ENCODE measurements around the gene TEX48.

Gene TEX48

DNA sequence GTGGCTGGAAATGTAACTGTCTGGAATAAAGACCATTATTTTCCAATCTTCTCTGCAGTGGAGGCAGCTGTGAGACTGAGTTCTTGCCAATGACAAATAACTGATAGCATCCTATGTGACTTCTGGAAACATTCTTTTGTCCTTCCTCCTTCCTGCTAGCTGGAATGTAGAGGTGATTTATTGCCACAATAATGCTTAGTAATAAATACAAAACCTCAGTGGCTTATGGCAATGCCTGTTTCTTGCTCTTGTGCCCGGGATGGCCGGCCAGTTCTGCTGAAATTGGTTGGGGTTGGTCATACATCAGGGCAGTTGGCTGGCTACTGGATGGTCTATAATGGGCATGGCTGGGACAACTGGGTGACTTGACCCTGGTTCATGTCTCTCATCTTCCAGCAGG, 12.2 kb upstream of the TEX48 start:
- no peak for DNase-seq (ENCODE audit: low read depth in 2 of 3, low spot score in 2 of 3)

DNA sequence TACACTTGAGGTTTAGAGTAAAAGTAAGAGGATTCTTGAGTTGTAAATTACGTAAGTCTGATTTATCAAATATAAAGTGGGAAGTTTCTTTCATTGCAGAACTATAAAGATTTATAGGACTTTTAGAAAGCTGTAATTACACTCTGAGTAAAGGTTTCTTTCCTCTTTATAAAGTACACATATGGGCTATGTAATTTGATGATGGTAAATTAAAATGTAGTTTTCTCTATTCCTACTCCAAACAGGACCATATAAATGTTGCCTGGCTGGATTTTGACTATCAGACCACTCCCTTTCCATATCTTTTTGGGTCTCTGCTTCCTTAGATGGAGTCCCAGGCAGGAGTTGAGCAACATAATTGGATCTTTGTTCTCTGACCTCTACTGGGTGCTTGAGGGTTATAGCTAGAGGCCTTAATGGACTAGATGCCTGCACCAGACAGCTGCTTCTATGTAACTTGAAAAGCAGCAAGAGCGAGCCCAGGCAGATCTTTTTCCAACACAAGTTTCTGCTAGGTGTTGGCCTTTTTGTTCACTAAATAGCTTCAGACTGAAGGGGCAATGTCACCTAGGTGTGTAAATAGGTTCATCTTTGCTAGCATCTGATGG, 11.4 kb upstream of the TEX48 start:
- no peak for DNase-seq (ENCODE audit: low read depth in 2 of 3, low spot score in 2 of 3)

DNA sequence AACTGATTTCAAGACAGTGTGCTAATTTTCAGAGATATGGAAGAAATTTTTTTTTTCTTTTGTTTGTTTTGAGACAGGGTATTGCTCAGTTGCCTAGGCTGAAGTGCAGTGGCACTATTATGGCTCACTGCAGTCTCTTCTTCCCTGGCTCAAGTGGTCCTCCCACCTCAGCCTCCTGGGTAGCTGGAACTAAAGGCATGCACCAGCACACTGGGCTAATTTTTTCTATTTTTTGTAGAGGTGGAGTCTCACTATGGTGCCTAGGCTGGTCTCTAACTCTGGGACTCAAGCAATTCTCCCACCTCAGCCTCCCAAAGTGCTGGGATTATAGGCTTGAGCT, 9.9 kb upstream of the TEX48 start:
- no peak for DNase-seq (ENCODE audit: low read depth in 2 of 3, low spot score in 2 of 3)

DNA sequence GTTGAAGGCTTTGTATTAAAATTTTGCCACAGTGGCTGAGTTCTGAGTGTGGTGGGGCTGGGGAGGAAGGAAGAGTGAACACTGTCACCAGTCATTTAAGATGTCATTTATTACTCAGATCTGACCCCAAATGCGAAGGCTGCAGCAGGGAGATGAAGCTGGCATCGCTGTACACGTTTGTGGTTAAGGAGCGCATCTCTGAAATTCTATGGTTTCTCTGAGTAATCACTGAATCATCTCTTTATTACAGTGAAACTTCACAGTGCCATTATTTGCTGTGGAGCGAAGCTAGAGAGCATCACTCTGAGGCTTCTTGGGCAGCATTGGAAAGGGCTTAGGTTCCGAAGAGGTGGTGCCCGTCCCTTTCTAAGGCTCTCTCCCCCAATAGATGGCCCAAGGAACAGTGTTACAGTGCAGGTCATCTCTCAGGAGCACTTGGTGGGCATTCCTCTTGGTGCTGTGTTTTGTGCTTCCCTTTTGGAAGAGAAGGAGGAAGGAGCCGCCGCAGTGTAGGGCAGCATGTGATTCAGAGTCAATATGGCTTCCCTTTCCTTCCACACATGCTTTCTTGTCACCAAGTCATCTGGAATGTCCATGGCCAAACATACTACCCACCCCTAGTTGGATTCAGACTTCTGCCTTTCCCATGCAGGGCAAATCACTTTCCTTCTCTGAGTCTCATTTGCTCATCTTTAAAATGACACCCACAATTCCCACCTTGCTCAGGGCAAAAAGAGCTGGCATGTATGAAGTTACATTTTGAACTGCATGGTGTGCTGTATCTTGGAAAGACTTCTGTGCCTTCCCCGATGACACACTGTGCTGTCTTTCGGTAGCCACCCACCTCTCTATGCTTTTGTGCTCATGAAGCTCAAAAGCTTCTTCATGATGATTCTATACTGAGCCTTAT, 9.3 kb upstream of the TEX48 start:
- DNase-seq (ENCODE audit: low read depth in 2 of 3, low spot score in 2 of 3) = peak in 1 of 3 experiments; percentile 57

DNA sequence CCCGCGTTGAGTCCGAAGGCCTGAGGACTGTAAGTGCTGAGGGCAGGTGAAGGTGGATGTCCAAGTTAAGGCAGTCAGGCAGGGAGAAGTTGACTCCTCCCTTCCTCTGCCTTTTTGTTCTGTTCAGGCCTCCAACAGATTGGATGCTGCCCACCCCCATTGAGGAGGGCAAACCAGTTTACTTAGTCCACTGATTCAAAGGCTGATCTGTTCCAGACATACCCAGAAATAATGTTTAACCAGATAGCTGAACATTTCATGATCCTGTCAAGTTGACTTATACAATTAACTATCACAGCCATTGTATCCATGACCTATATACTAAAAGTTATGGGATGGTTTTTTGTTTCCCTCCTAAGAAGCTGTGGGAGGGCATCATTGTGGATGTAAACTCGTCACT, 8.3 kb upstream of the TEX48 start:
- no peak for DNase-seq (ENCODE audit: low read depth in 2 of 3, low spot score in 2 of 3)

DNA sequence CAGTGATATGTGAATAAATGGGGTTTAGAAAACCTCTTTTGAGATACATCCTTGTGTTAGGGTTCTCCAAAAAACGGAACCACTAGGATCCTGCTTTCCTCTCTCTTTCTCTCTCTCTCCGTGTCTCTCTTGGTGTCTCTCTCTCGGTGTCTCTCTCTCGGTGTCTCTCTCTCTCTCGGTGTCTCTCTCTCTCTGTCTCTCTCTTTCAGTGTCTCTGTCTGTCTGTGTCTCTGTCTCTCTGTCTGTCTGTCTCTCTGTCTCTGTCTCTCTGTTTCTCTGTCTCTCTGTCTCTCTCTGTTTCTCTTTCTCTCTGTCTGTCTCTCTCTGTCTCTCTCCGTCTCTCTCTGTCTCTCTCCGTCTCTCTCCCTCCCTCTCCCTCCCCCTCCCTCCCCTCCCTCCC, 7.8 kb upstream of the TEX48 start:
- DNase-seq (ENCODE audit: low read depth in 2 of 3, low spot score in 2 of 3) = no peak

DNA sequence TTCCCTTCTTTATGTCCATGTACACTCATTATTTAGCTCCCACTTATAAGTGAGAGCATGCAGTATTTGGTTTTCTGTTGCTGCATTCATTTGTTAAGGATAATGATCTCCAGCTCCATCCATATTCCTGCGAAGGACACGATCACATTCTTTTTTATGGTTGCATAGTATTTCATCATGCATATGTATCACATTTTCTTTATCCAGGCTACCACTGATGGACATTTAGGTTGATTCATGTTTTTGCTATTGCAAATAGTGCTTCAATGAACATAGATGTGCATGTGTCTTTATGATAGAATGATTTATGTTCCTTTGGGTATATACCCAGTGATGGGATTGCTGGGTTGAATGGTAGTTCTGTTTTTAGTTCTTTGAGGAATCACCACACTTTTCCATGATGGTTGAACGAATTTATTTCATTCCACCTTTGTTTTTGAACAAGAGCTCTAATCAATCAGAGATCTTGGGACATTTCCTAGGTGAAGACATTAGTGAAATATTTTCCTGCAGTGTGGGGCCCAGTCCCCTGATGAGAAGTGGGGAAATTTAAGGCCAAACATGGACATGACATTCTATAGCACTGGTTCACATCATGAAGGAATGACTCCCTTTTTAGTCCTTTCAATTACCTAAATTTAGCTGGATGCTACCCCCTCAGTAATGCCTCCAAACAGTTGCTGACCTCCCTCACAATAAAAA, 7.1 kb upstream of the TEX48 start:
- no peak for DNase-seq (ENCODE audit: low read depth in 2 of 3, low spot score in 2 of 3)

DNA sequence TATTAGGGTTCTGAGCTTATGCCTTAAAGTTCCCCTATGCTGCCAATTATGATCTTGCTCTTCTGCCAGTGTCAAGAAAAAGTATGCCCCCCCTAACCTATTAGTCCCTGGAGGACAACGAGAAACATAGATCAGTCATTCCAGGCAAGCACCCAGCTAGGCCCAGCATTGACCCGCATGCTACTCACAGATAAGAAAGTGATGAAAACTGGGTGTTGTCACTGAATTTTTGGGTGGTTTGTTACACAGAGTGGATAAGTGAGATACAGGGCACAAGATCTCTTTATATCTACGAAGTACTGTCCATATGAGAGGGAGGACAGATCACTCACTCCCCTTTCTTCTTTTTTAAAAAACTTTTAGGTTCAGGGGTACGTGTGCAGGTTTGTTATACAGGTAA, 6.4 kb upstream of the TEX48 start:
- no peak for DNase-seq (ENCODE audit: low read depth in 2 of 3, low spot score in 2 of 3)

DNA sequence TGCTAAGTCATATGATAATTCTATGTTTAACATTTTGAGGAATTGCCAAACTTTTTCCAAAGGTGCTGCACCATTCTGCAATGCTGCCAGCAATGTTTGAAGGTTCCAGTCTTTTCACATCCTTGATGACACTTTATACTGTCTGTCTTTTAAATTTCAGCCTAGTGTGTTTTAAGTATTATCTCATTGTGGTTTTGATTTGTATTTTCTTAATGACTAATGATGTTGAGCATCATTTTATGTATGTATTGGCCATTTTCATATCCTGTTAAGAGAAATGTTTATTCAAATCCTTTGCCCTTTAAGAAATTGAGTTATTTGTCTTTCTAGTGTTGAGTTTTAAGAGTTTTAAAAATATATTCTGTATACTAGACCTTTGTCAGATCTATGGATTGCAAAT, 5.0 kb upstream of the TEX48 start:
- DNase-seq (ENCODE audit: low read depth in 2 of 3, low spot score in 2 of 3) = no peak

DNA sequence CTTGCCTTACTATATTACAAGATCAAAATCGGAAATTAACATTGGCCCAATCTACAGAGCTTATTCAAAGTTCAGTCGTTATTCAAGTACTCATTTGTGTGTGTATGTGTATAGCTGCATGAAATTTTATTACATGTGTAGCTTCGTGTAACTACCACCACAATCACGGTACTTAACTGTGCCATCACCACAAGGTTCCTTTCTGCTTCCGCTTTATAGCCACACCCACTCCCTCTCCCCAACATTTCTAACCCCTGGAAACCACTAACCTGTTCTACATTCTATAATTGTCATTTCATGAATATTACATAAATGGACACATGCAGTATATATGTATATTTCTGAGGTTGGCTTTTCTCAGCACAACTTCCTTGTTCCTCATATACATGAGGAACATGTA, 4.0 kb upstream of the TEX48 start:
- no peak for DNase-seq (ENCODE audit: low read depth in 2 of 3, low spot score in 2 of 3)

DNA sequence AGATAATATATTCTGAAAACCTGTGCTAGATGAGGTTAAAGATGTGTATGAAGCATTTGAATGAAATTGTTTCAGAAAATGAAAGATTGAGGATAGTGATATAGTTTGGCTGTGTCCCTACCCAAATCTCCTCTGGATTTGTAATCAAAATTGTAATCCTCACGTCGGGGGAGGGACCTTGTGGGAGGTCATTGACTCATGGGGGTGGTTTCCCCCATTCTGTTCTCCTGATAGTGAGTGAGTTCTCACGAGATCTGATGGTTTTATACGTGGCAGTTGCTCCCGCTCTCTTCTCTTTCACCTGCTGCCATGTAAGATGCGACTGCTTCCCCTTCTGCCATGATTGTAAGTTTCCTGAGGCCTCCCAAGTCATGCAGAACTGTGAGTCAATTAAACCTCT, 2.0 kb upstream of the TEX48 start:
- no peak for DNase-seq (ENCODE audit: low read depth in 2 of 3, low spot score in 2 of 3)

DNA sequence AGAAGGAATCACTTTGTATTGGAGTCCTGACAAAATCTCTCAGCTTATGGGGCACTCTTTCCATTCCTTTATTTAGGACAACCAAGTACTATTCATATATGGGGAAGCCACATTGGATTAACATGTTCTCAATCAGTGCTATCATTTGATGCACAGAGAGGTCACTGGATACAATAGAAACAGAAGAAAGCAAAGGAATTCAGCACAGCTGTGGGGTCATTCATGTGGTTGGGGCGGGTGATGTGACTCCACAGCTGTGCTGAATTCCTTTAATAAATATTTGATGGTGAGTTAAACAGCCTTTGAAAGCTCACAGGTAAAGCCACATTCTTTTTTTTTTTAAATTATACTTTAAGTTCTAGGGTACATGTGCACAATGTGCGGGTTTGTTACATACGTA, 854 bp upstream of the TEX48 start:
- DNase-seq (ENCODE audit: low read depth in 2 of 3, low spot score in 2 of 3) = no peak

DNA sequence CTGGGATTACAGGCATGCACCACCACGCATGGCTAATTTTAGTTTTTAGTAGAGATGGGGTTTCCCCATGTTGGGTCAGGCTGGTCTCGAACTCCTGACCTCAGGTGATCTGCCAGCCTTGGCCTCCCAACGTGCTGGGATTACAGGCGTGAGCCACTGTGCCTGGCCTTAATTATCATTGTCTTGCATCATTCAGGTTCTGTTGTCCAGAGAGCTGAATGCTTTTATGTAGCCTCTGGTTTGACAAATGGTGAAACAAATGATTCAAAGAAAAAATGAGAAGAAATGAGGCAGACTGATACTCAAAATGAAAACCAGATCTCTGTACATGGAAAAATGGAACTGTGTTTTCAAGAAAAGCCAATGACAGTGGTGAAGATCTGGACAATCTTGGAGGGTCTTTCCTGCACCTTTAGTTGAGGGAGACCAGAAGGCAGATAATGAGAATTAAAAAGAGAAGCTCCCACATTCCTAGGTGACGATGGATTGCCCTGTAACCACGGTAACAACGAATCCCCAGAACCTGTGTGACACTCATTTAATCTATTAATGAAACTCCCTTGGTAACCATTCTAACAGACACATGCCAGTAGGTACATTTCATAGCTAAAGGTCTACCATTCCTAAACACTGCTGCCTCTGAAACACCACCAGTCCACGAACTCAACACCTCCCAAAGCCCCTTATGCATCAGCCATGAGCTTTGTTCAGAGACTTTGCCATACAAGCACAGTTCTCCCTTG, 1.6 kb downstream of the TEX48 start:
- no peak for DNase-seq (ENCODE audit: low read depth in 2 of 3, low spot score in 2 of 3)

DNA sequence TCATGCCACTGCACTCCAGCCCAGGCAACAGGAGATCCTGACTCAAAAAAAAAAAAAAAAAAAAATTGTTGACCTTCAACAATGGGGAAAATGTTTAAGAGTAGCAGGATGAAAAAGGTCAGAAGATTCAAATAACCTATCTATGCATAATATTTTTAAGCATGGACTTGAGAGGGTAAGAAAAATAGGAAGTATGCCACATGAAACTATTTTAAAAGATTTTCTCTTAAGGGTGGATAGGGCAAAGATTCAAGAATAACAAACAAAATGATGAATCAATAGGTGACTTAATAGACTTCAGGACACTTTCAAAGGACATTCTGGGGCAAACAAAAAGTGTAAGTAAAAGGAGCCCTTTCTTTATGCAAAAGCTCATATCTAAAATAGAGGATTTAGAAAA, 3.2 kb downstream of the TEX48 start:
- no peak for DNase-seq (ENCODE audit: low read depth in 2 of 3, low spot score in 2 of 3)

DNA sequence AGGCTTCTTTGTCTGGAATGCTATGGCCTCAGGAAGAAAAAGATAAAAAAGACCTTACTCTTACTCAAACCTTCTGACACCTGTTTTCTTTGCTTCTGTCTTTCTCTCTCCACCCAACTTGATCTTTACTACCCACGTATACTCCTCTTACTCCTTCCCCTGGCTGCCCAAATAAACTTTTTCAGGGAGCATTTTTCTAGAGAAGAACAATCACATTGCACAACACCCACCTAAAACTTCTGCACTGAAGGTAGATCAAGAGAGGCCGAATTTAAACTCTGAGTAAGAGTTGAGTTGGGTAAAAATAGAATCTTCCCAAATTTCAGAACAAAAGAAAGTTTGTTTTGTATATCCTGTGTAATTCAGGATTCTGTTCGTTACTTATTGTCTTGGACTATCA, 3.9 kb downstream of the TEX48 start:
- DNase-seq (ENCODE audit: low read depth in 2 of 3, low spot score in 2 of 3) = no peak

DNA sequence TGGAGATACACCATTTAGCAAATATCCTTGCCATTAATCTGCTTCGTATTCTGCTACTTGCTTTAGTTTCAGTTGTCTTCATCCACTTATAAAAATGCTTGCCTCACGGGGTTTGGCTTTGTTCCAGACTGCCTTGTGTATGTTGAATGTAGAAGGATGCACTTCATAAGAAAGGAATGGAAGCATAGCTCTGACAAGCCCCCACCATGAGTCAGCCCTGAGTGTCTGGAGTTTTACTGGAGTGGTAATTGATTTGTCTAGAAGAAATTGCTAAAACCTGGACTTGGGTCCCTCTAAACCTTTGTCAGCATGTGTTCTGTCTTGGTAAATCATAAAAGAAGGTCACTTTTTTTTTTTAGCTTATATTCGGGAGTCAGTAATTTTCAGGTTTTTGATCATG, 4.6 kb downstream of the TEX48 start:
- no peak for DNase-seq (ENCODE audit: low read depth in 2 of 3, low spot score in 2 of 3)

DNA sequence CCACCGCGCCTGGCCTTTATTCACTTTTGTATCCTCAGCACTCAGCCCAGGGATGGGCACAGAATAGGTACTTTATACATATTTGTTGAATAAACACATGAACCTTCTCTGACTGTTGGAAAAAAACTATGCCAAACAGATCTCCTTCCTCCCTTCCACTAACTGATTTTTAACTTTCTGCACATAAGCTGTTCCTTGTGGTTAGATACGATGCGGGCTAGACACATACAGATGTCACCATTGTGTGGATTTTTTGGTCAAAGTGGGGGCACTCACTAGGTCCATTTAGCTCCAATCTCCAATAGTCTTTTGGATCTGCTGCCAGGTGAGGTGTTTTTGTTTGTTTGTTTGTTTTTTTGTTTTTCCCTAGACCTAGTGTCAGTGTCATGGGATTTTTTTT, 5.1 kb downstream of the TEX48 start:
- no peak for DNase-seq (ENCODE audit: low read depth in 2 of 3, low spot score in 2 of 3)

DNA sequence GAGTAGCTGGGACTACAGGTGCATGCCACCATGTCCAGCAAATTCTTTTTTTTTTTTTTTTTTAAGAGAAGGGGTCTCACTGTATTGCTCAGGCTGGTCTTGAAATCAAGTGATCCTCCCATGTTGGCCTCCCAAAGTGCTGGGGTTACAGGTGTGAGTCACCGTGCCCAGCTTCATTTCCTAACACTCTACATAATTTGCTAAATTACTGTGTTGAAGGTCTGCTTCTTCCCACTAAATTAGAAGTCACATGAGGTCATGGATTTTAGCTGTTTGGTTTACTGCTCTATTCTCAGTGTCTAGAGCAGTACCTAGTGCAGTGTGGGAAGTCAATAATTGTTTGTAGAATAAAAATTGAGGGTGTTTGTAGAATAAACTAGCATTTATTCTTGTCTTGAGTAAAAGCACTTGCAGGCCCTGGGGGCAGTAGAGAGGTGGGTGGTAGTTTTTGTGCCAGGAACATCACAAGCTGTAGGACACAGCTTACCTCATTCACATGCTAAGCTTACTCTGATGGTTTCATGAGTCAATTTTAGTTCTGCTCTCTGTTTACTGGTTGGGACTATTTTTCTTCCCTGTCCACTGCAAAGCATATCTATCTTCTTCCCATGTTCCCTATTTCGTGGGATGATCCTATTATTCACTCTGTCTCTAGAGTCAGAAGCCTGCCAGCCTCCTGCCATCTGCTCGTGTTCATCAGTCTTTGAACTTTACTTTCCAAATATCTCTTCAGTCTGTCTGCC, 7.0 kb downstream of the TEX48 start:
- DNase-seq (ENCODE audit: low read depth in 2 of 3, low spot score in 2 of 3) = no peak

DNA sequence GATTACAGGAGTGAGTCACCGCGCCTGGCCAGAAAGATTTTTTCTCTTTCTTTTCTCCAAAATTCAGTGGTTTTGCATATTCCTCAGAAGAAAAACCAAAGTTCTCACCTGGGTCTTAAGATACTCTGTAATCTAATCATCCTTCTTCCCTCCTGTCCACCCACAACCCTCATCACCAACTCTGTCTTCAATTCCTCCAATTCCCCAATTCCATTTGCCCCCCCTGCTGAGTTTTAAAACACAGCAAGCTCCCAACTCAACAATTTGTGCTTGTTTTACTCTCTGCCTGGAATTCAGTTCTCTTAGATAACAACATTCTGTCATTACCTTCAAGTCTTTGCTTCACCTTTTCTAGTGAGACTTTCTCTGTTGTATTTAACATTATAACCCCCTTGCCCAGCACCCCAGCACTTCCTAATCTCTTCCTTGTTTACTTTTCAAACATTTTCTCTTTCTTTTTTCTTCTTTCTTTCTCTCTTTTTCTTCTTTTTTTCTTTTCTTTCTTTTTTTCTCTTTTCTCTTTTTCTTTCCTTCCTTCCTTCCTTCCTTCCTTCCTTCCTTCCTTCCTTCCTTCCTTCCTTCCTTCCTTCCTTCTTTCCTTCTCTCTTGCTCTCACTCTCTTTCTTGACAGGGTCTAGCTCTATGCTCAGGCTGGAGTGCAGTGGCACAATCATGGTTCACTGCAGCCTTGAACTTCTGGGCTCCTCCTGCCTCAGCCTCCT, 7.8 kb downstream of the TEX48 start:
- DNase-seq (ENCODE audit: low read depth in 2 of 3, low spot score in 2 of 3) = no peak

DNA sequence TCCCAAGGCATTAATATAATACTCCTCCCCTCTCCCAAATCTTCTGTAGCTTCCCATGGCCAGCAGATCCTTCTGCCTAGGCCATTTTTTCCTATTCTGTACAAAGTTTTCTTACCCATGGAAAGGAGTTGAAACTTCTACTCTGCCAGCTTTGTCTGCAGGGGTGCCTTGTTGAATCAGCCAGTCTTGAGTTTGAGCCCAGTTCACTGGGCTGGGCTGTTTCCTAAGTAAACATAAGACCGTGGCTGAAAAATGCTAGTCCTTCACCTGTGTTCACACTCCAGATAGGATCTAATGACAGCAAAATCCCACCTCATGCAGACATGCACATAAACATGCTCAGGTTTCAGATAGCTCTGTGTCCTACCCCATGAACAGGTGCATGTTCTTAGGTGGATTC, 10.4 kb downstream of the TEX48 start:
- DNase-seq (ENCODE audit: low read depth in 2 of 3, low spot score in 2 of 3) = no peak
